Tibial nerve (tissue), 4 donors: ENCODE measurements around the gene ARHGEF38. TPM values are rescaled to one million over a fixed set of nuclear protein-coding genes. Genes with fewer than 3 reads are reported as not detected.

Experiments
- DNase-seq, 2 donors: peaks; one replicate each; pipeline ENCODE4 v3.0.0-alpha.2; 2019; ENCODE audit warnings: low spot score in 2 of 2
- H3K27ac ChIP-seq, 4 donors: fragments of 200-600 bp; sonication (generic) in 3 of 4; one replicate each; pipeline ENCODE4 v1.5.1; 2017 to 2019; ENCODE audit warnings: mild to moderate bottlenecking in 1 of 4
- H3K27me3 ChIP-seq, 2 donors: fragments of 200-600 bp; sonication (generic) in 1 of 2; one replicate each; pipeline versions ENCODE4 v1.5.1 to v1.6.0; 2017 to 2019
- H3K36me3 ChIP-seq, 3 donors: fragments of 200-600 bp; sonication (generic); one replicate each; pipeline ENCODE4 v1.5.1; 2018 to 2019
- H3K4me1 ChIP-seq, 4 donors: fragments of 200-600 bp; sonication (generic) in 3 of 4; one replicate each; pipeline ENCODE4 v1.5.1; 2017 to 2019
- H3K4me3 ChIP-seq, 4 donors: fragments of 200-600 bp; sonication (generic) in 3 of 4; one replicate each; pipeline ENCODE4 v1.5.1; 2017 to 2019; ENCODE audit warnings: mild to moderate bottlenecking in 1 of 4, moderate library complexity in 1 of 4
- H3K9me3 ChIP-seq, 4 donors: fragments of 200-600 bp; sonication (generic) in 3 of 4; one replicate each; pipeline ENCODE4 v1.5.1; 2017 to 2019
- EP300 ChIP-seq, 2 donors: sonication (generic); formaldehyde crosslinking; IDR thresholded peaks; one replicate each; pipeline ENCODE4 v1.6.1; 2017; ENCODE audit warnings: antibody characterized with exemption in 2 of 2, mild to moderate bottlenecking in 1 of 2
- POLR2A ChIP-seq, 2 donors: fragments of 450-650 bp; IDR thresholded peaks; one replicate each; pipeline ENCODE4 v1.6.1; 2017; ENCODE audit warnings: antibody characterized with exemption in 2 of 2, mild to moderate bottlenecking in 2 of 2, moderate library complexity in 2 of 2
- WGBS, 2 donors: methylation state at CpG; one replicate each; pipeline ENCODE4 v1.1.5; 2018; 5-methylcytosine and 5-hydroxymethylcytosine counted together
- total RNA-seq, 4 donors: library from RNA; depleted of rRNA; stranded (reverse); fragments of >200 nt; gene quantifications; one replicate each; pipeline ENCODE4 v1.1.0, GENCODE V29; 2016
- TF ChIP-seq, protein P1 (sequence below), 5 experiments: fragments of 200-600 bp in 3 of 5; fragments of 450-650 bp in 2 of 5; sonication (generic) in 3 of 5; IDR thresholded peaks; one replicate each; pipeline ENCODE4 v1.5.1; 2016 to 2019; ENCODE audit warnings: antibody characterized with exemption in 5 of 5, mild to moderate bottlenecking in 3 of 5, moderate library complexity in 2 of 5

The ARHGEF38 gene
- total RNA-seq, 4 donors from 2014 or later, result not detected

DNA sequence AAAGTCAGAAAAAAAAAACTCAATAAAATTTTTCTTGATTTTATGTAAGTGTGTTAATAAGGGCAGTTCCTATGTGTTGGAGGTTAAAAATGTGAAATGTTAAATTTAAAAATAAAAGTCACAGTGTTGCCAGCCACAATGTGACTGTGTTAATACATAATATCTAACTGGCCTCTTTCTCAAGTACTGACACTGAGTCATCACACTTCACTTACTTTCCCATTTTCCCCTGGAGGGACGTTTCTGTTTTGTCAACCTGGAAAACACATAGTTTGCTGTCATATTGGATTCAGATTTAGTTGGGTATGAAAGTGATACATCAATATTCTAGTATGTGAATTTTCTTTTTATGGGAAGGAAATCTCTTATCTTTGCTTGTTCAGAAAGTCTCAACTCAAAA is 46.4 kb downstream of the ARHGEF38 start:
- no peaks in the 10 kb centered on the region for H3K9me3 ChIP-seq
- no peaks in the 10 kb centered on the region for H3K36me3 ChIP-seq
- no peaks in the 10 kb centered on the region for H3K4me1 ChIP-seq
- DNase-seq, result no peak
- no peak overlapping the region for H3K4me3 ChIP-seq
- no peak for TF ChIP-seq EP300 (IDR thresholded peaks at IDR 0.05)
- TF ChIP-seq, protein P1, sequence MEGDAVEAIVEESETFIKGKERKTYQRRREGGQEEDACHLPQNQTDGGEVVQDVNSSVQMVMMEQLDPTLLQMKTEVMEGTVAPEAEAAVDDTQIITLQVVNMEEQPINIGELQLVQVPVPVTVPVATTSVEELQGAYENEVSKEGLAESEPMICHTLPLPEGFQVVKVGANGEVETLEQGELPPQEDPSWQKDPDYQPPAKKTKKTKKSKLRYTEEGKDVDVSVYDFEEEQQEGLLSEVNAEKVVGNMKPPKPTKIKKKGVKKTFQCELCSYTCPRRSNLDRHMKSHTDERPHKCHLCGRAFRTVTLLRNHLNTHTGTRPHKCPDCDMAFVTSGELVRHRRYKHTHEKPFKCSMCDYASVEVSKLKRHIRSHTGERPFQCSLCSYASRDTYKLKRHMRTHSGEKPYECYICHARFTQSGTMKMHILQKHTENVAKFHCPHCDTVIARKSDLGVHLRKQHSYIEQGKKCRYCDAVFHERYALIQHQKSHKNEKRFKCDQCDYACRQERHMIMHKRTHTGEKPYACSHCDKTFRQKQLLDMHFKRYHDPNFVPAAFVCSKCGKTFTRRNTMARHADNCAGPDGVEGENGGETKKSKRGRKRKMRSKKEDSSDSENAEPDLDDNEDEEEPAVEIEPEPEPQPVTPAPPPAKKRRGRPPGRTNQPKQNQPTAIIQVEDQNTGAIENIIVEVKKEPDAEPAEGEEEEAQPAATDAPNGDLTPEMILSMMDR (IDR thresholded peaks at IDR 0.05), result no peak
- no peak for TF ChIP-seq POLR2A (IDR thresholded peaks at IDR 0.05)
- 38 to 42% methylated on average over 1 of the region's 1 CpG for WGBS, 2 donors
- no peaks in the 10 kb centered on the region for H3K27me3 ChIP-seq
- H3K27ac ChIP-seq, result no peak overlapping the region

DNA sequence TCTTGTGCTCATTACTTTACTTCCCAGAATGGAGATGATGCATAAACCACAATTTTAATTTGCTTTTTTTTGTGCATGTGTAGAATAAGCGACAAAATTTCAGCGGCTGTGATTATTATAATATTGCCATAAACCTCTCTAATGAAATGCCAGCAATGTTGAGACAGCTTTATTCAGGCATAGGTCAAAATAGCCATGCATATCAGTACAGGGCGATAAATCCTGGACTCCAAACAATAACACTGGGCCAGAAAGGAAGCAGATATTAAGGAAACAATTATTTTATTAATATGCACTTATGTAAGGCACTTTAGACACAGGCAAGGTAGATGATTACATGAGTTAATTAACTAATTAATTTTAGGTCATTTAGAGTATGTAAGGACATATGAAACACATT is 47.1 kb downstream of the ARHGEF38 start:
- Histone ChIP-seq H3K9me3 (no peaks in the 10 kb centered on the region), H3K4me3 (no peak overlapping the region), H3K36me3 (no peaks in the 10 kb centered on the region), H3K27me3 (no peaks in the 10 kb centered on the region), H3K4me1 (no peaks in the 10 kb centered on the region), H3K27ac (no peak overlapping the region)
- WGBS, 2 donors, result 81 to 87% methylated on average over 3 of the region's 3 CpGs
- TF ChIP-seq, protein P1 (IDR thresholded peaks at IDR 0.05), result no peak
- TF ChIP-seq POLR2A (IDR thresholded peaks at IDR 0.05) (no peak), EP300 (IDR thresholded peaks at IDR 0.05) (no peak)
- DNase-seq, result no peak

DNA sequence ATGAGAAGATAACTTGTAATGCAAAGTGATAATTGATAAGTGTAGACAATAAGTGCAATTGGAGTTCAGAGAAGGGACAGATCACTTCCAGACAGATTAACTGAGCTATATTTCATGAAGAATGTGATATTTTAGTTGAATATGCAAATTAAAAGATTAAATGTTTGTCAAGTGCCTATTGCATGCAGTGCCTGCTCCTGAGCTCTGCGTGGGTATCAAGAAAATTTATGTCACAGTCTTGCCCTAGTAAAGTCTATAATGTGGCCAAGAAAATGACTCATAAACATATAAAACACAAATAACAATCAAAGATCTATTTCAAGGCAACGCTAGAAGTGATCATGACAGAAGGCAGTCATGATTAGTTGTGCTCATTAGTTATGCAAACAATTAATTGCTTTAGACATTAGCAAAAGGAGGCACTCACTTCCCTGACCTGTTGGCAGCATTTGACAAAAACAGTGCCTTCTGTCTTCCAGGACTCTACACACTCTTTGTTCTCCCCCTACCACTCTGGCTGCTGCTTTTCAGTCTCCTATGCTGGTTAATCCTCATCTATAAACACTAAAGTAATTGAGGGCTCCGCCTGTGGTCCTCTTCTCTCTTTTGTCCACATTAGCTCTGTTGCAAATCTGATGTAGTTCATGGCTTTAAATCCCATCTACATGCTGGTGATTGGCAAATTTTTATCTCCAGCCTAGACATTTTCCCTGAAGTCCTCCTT is 47.7 kb downstream of the ARHGEF38 start:
- Histone ChIP-seq H3K27ac (no peak overlapping the region), H3K4me1 (peaks cover 0 to under 1% (median 0%) of the 10 kb centered on the region in 4 donors), H3K4me3 (no peak overlapping the region), H3K36me3 (no peaks in the 10 kb centered on the region), H3K9me3 (no peaks in the 10 kb centered on the region), H3K27me3 (no peaks in the 10 kb centered on the region)
- no peak for TF ChIP-seq POLR2A (IDR thresholded peaks at IDR 0.05)
- no peak for TF ChIP-seq EP300 (IDR thresholded peaks at IDR 0.05)
- TF ChIP-seq, protein P1 (IDR thresholded peaks at IDR 0.05), result no peak
- 56 to 57% methylated on average over 3 of the region's 3 CpGs for WGBS, 2 donors
- no peak for DNase-seq

DNA sequence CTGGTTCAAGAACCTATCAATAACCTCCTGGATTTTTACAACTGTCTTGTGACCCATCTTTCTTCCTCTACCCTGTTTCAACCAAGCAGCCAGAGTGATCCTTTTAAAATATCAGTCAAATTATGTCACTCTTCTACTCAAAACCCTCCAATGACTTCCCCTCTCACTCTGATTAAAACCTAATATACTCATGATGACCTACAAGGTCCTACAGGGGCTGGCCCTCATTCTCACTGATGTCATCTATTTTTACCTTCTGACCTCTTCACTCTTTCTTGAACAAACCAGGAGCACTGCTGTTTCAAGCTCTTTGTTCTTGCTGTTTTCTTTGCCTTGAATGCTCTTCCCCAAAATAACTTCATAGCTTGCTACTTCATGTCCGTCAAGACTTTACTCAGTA is 48.5 kb downstream of the ARHGEF38 start:
- Histone ChIP-seq H3K4me3 (no peak overlapping the region), H3K27ac (no peak overlapping the region), H3K9me3 (no peaks in the 10 kb centered on the region), H3K4me1 (peaks cover 0 to 9% (median 5%) of the 10 kb centered on the region in 4 donors), H3K36me3 (no peaks in the 10 kb centered on the region), H3K27me3 (no peaks in the 10 kb centered on the region)
- TF ChIP-seq POLR2A (IDR thresholded peaks at IDR 0.05), result no peak
- TF ChIP-seq EP300 (IDR thresholded peaks at IDR 0.05), result no peak
- TF ChIP-seq, protein P1 (IDR thresholded peaks at IDR 0.05), result no peak
- no peak for DNase-seq
- WGBS, 2 donors, result 72 to 78% methylated on average over 1 of the region's 1 CpG

DNA sequence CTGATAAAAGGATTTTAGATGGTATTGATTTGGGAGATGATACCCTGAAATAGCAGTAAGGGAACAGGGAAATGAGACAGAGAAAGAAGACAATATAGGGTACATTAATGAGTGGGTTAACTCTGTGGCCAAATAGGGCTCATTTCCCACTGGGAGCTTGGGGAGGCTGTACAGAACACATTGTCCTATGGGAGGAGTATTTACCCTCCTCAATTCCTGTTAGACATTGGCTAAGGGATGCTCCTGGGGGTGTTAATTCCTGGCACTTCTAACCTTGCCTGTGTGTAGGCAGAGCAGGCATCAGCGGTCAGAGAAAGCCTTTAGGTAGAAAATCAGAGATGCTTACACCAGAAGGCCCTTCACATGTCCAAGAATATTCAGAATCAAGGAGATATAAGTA is 49.0 kb downstream of the ARHGEF38 start:
- H3K36me3 ChIP-seq, result no peaks in the 10 kb centered on the region
- no peak for DNase-seq
- H3K27ac ChIP-seq, result no peak overlapping the region
- no peak for TF ChIP-seq EP300 (IDR thresholded peaks at IDR 0.05)
- TF ChIP-seq, protein P1 (IDR thresholded peaks at IDR 0.05), result no peak
- no peak for TF ChIP-seq POLR2A (IDR thresholded peaks at IDR 0.05)
- no peak overlapping the region for H3K4me3 ChIP-seq
- H3K27me3 ChIP-seq, result no peaks in the 10 kb centered on the region
- 82 to 100% methylated on average over 1 of the region's 1 CpG for WGBS, 2 donors
- H3K9me3 ChIP-seq, result no peaks in the 10 kb centered on the region
- H3K4me1 ChIP-seq, result peaks cover 0 to 10% (median 5%) of the 10 kb centered on the region in 4 donors
